ENCODE data around the gene POPDC3. TPM values are rescaled to one million over a fixed set of nuclear protein-coding genes. Genes with fewer than 3 reads are reported as not detected.
A peak's percentile ranks its signal among the peaks of the same experiment; 100 is the strongest.

POPDC3 gene
- total and polyA plus RNA-seq, 10 of the 15 experiments (the other 5 are each of a cell fraction or from before 2014, with no cell fraction given), result 1.6 TPM; not detected in 9

- H3K36me3 ChIP-seq (ENCODE audit: control insufficient read depth in 2 of 2, insufficient read depth in 2 of 2, low read length in 1 of 2), result no peaks in the 10 kb centered on the region
- no peaks in the 10 kb centered on the region; a peak in 1 of 4 replicates for H3K27me3 ChIP-seq (replicated peaks in 1 of 2; ENCODE audit: control insufficient read depth in 2 of 2, insufficient read depth in 2 of 2, low read length in 1 of 2)
- ChIA-PET SMC1A (ENCODE audit: uncharacterized antibody, unreplicated experiment) (interaction anchor here (0.7 kb wide), 1 partner anchor 11 kb away, joined by 3 read pairs; no protein-coding TSS in a partner anchor), POLR2A (no interaction called here), CTCF (interaction anchor here (0.7 kb wide), 1 partner anchor 11 kb away, joined by 4 read pairs; no protein-coding TSS in a partner anchor), RAD21 (ENCODE audit: unreplicated experiment) (no interaction called here)
- no peak overlapping the region for H3K4me3 ChIP-seq
- H3K9ac ChIP-seq (ENCODE audit: control insufficient read depth, insufficient read depth, low read length), result no peak overlapping the region
- 19% methylated on average over 8 of the region's 8 CpGs for WGBS (ENCODE audit: insufficient coverage, insufficient replicate concordance, low lambda C conversion rate, missing lambda C conversion rate)
- 0 out of 2 replicates have a peak overlapping the region, but pooled peaks have one; percentile 17 for H3K4me2 ChIP-seq (ENCODE audit: control insufficient read depth, insufficient read depth)
- no peak overlapping the region for H2AFZ ChIP-seq (ENCODE audit: control insufficient read depth, low read depth, low read length)
- H3K79me2 ChIP-seq (ENCODE audit: control insufficient read depth, insufficient read depth, low read length), result no peaks in the 10 kb centered on the region
- FAIRE-seq (peak; percentile 64), ATAC-seq (peak; percentile 22; the same call in 1 of the 3 replicates), DNase-seq (ENCODE audit: low read depth, low spot score) (no peak)
- intact Hi-C loops (cut with micrococcal nuclease; ENCODE audit: unreplicated experiment) (no loop called here), in situ Hi-C loops (cut with MboI) (no loop called here)
- H4K20me1 ChIP-seq (ENCODE audit: control insufficient read depth, insufficient read depth), result no peaks in the 10 kb centered on the region
- TF ChIP-seq HDAC2 (IDR thresholded peaks at IDR 0.05) (no peak), SP1 (IDR thresholded peaks at IDR 0.05; ENCODE audit: low read depth, low read length) (no peak), GATAD2B (conservative IDR thresholded peaks at IDR 0.05; ENCODE audit: low read depth) (no peak), CHD1 (IDR thresholded peaks at IDR 0.05; ENCODE audit: low read depth, low read length) (no peak), MAX (IDR thresholded peaks at IDR 0.05; ENCODE audit: low read depth, low read length) (no peak)
- no peak overlapping the region for H3K27ac ChIP-seq (ENCODE audit: control insufficient read depth, insufficient read depth)
- BruUV-seq (replicated peaks), result no TSS peak
- H3K4me1 ChIP-seq (ENCODE audit: control insufficient read depth, insufficient read depth, low read length), result no peaks in the 10 kb centered on the region
- no peaks in the 10 kb centered on the region for H3K9me3 ChIP-seq (replicated peaks; ENCODE audit: control insufficient read depth, insufficient read depth, low read length)
Measured at GRCh38 chr6:105109955-105110895, 69.6 kb downstream of the POPDC3 start.

GRCh38 chr6:105108631-105109262, 71.1 kb downstream of the POPDC3 start:
- WGBS (ENCODE audit: insufficient coverage, insufficient replicate concordance, low lambda C conversion rate, missing lambda C conversion rate), result 52% methylated on average over 7 of the region's 7 CpGs
- TF ChIP-seq ZNF274 (IDR thresholded peaks at IDR 0.05; ENCODE audit: insufficient read depth, insufficient read length), result no peak
- no peak for TF ChIP-seq SUPT20H (IDR thresholded peaks at IDR 0.05; ENCODE audit: borderline replicate concordance, control insufficient read depth, low read depth, low read length)
- no peak for TF ChIP-seq ZNF207 (IDR thresholded peaks at IDR 0.05; ENCODE audit: borderline replicate concordance)
- no peak for TF ChIP-seq E4F1 (IDR thresholded peaks at IDR 0.05; ENCODE audit: borderline replicate concordance, partially characterized antibody)
- TF ChIP-seq POU2F2 (IDR thresholded peaks at IDR 0.05; ENCODE audit: borderline replicate concordance, low read depth, low read length), result no peak
- no peak for TF ChIP-seq ZNF217 (IDR thresholded peaks at IDR 0.05)
- TF ChIP-seq SMARCA5 (IDR thresholded peaks at IDR 0.05), result no peak
- TF ChIP-seq, protein P1, sequence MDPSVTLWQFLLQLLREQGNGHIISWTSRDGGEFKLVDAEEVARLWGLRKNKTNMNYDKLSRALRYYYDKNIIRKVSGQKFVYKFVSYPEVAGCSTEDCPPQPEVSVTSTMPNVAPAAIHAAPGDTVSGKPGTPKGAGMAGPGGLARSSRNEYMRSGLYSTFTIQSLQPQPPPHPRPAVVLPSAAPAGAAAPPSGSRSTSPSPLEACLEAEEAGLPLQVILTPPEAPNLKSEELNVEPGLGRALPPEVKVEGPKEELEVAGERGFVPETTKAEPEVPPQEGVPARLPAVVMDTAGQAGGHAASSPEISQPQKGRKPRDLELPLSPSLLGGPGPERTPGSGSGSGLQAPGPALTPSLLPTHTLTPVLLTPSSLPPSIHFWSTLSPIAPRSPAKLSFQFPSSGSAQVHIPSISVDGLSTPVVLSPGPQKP (IDR thresholded peaks at IDR 0.05; ENCODE audit: low read depth, low read length), result no peak

More at GRCh38 chr6:105108631-105109262, 71.1 kb downstream of the POPDC3 start:
- ChIA-PET CTCF (no interaction called here), SMC1A (ENCODE audit: uncharacterized antibody, unreplicated experiment) (no interaction called here), POLR2A (no interaction called here), RAD21 (ENCODE audit: unreplicated experiment) (no interaction called here)
- no peaks in the 10 kb centered on the region for H3K4me1 ChIP-seq (ENCODE audit: control insufficient read depth, insufficient read depth, low read length)
- H3K4me3 ChIP-seq, result no peak overlapping the region
- DNase-seq (ENCODE audit: low read depth, low spot score) (no peak), FAIRE-seq (no peak), ATAC-seq (no peak)
- H3K36me3 ChIP-seq (ENCODE audit: control insufficient read depth in 2 of 2, insufficient read depth in 2 of 2, low read length in 1 of 2), result no peaks in the 10 kb centered on the region
- intact Hi-C loops (cut with micrococcal nuclease; ENCODE audit: unreplicated experiment), result no loop called here
- no peaks in the 10 kb centered on the region for H3K79me2 ChIP-seq (ENCODE audit: control insufficient read depth, insufficient read depth, low read length)
- H3K4me2 ChIP-seq (ENCODE audit: control insufficient read depth, insufficient read depth), result no peak overlapping the region
- H3K9ac ChIP-seq (ENCODE audit: control insufficient read depth, insufficient read depth, low read length), result no peak overlapping the region
- H2AFZ ChIP-seq (ENCODE audit: control insufficient read depth, low read depth, low read length), result no peak overlapping the region
- no TSS peak for BruUV-seq (replicated peaks)
- H3K27me3 ChIP-seq (replicated peaks in 1 of 2; ENCODE audit: control insufficient read depth in 2 of 2, insufficient read depth in 2 of 2, low read length in 1 of 2), result no peaks in the 10 kb centered on the region; a peak in 1 of 4 replicates
- H3K27ac ChIP-seq (ENCODE audit: control insufficient read depth, insufficient read depth), result no peak overlapping the region
- H3K9me3 ChIP-seq (replicated peaks; ENCODE audit: control insufficient read depth, insufficient read depth, low read length), result no peaks in the 10 kb centered on the region
- no peaks in the 10 kb centered on the region for H4K20me1 ChIP-seq (ENCODE audit: control insufficient read depth, insufficient read depth)
- in situ Hi-C loops (cut with MboI), result no loop called here

All from GM12878 (cell line).